Activated CD8-positive, alpha-beta T cell treated with anti-CD3 and anti-CD28 coated beads for 36 hours (primary cell): ENCODE measurements around the gene RIPOR1. TPM values are rescaled to one million over a fixed set of nuclear protein-coding genes. Genes with fewer than 3 reads are reported as not detected.

Experiments
- ATAC-seq: fragments of 200-7000 bp; cut with Tn5 transposase; one replicate; pipeline ENCODE4 v1.10.0; 2021; ENCODE audit warnings: mild to moderate bottlenecking, moderate library complexity
- CTCF ChIA-PET: fragments of 350-600 bp; sonication (Branson Sonifier 250); formaldehyde crosslinking; loops from one replicate; lab custom pipeline; 2021; ENCODE audit warnings: antibody characterized with exemption; lab: Charles Lee
- POLR2A ChIA-PET: fragments of 350-600 bp; sonication (Branson Sonifier 250); formaldehyde crosslinking; loops from one replicate; lab custom pipeline; 2021; ENCODE audit warnings: antibody characterized with exemption; lab: Charles Lee
- DNase-seq: peaks from one replicate; pipeline ENCODE4 v3.0.0-alpha.2; 2020
- H3K27ac Mint-ChIP-seq: one replicate; pipeline ENCODE4 v1.8.0; 2021; ENCODE audit warnings: mild to moderate bottlenecking, mixed read lengths
- H3K27me3 Mint-ChIP-seq: one replicate; pipeline ENCODE4 v1.8.0; 2021; ENCODE audit warnings: mixed read lengths
- H3K36me3 Mint-ChIP-seq: one replicate; pipeline ENCODE4 v1.8.0; 2021; ENCODE audit warnings: low read depth, mixed read lengths
- H3K4me1 Mint-ChIP-seq: one replicate; pipeline ENCODE4 v1.8.0; 2021; ENCODE audit warnings: low read depth, mixed read lengths
- H3K4me3 Mint-ChIP-seq: one replicate; pipeline ENCODE4 v1.8.0; 2021; ENCODE audit warnings: mild to moderate bottlenecking, moderate library complexity, mixed read lengths
- H3K9me3 Mint-ChIP-seq: one replicate; pipeline ENCODE4 v1.8.0; 2021; ENCODE audit warnings: mixed read lengths
- intact Hi-C: fragments of 100-400 bp; cut with micrococcal nuclease; formaldehyde crosslinking; loops from one replicate; pipeline ENCODE4 v1.10.0; 2022
- total RNA-seq, 2 experiments: library from RNA; stranded (reverse); gene quantifications; one replicate each; pipeline ENCODE4 v1.2.3, GENCODE V29; 2021
- TF ChIP-seq, protein P1 (sequence below): fragments of 200-600 bp; IDR thresholded peaks from one replicate; pipeline ENCODE4 v1.8.0; 2022; ENCODE audit warnings: antibody characterized with exemption, mild to moderate bottlenecking

The RIPOR1 gene
- total RNA-seq, 2 experiments from 2014 or later = 15.7 to 20.0 TPM

DNA sequence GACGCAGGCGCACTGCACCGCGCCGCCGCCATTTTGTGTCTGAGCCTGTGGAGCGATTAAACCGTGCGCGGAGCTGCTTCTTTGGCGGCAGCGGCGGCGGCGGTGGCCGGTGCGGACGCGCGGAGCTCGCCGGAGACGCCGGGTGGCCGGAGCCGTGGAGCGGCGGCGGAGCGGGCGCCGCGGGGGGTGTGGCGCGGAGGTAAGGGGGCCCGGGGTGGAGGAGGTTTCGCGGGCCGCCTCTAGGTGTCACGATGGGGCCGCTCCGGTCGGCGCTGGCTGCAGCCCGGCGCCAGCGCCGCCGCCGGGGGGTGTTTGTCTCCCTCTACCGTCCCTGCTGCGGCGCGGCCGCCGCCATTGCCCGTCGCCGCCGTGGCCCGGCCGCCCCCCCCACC lies 33.9 kb downstream of the RIPOR1 start, which contains the start of gene CTCF:
Gene CTCF, plus strand, starts transcription at position 1 of the 392 bp plus-strand sequence. CDS start 48,307 bp downstream, outside the sequence.
- Mint-ChIP-seq H3K36me3 (peaks cover 12% of the 10 kb centered on the region), H3K4me3 (peak within 1 kb of the TSS; percentile 82), H3K4me1 (peaks cover 45% of the 10 kb centered on the region), H3K27ac (peak within 1 kb of the TSS; percentile 91), H3K9me3 (no peaks in the 10 kb centered on the region), H3K27me3 (no peaks in the 10 kb centered on the region)
- TF ChIP-seq, protein P1, sequence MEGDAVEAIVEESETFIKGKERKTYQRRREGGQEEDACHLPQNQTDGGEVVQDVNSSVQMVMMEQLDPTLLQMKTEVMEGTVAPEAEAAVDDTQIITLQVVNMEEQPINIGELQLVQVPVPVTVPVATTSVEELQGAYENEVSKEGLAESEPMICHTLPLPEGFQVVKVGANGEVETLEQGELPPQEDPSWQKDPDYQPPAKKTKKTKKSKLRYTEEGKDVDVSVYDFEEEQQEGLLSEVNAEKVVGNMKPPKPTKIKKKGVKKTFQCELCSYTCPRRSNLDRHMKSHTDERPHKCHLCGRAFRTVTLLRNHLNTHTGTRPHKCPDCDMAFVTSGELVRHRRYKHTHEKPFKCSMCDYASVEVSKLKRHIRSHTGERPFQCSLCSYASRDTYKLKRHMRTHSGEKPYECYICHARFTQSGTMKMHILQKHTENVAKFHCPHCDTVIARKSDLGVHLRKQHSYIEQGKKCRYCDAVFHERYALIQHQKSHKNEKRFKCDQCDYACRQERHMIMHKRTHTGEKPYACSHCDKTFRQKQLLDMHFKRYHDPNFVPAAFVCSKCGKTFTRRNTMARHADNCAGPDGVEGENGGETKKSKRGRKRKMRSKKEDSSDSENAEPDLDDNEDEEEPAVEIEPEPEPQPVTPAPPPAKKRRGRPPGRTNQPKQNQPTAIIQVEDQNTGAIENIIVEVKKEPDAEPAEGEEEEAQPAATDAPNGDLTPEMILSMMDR = peak; percentile 59
- ChIA-PET POLR2A (interaction anchor here (0.6 to 5.6 kb wide), 26 partner anchors 9 to 674 kb away, joined by 3 to 77 read pairs (median 3); partner anchors contain the start of genes ACD, CARMIL2, PSMB10 and RANBP10), CTCF (interaction anchor here (0.7 to 8.1 kb wide), 23 partner anchors 8 to 335 kb away, joined by 3 to 129 read pairs (median 4); partner anchors contain the start of genes ACD, ATP6V0D1, C16orf86 and CARMIL2)
- intact Hi-C loops = no loop called here
- ATAC-seq (peak; percentile 51), DNase-seq (peak; percentile 82)

DNA sequence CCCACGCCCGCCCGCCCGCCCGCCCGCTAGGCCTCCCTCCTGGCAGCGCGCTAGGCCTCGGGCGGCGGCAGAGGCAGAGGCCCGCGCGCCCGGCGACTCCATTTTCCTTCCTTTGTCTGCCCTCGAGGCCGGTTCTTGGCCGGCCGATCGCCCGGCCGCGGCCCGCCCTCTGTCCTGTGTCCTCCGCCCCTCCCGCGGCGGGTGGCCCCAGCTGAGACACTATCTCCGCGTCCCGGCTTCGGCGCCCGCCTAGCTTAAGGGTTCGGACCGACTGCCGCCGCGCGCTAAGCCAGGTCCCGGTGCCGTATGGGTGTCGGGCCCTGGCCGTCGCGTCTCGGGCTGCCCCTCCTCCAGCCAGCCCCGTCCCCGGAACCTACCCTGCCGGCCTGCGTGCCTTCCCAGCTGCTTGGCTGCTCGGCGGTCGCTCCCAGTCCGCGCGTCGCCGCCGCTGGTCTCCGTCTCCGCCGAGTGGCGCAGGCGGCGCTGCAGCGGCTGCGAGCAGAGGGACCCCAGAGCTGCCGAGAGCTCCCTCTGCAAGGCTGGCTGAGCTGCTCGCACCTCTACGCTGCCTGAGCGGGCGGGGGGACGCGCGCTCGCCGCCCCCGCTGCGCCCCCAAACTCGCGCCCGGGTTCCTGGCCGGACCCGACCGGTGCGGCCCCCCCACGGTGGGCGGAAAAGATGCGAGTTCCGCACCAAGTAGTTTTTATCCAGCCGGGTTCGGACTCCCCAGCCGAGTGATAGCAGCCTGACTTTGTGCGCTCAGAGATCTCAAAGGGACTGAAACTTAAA lies 34.5 kb downstream of the RIPOR1 start:
- H3K4me3 Mint-ChIP-seq = peak overlapping the region; percentile 82
- ATAC-seq (peak; percentile 3), DNase-seq (peak; percentile 60)
- peak overlapping the region; percentile 85 for H3K27ac Mint-ChIP-seq
- peaks cover 12% of the 10 kb centered on the region for H3K36me3 Mint-ChIP-seq
- peaks cover 43% of the 10 kb centered on the region for H3K4me1 Mint-ChIP-seq
- no peaks in the 10 kb centered on the region for H3K27me3 Mint-ChIP-seq
- H3K9me3 Mint-ChIP-seq = no peaks in the 10 kb centered on the region
- CTCF ChIA-PET = interaction anchor here (0.9 to 8.1 kb wide), 22 partner anchors 9 to 336 kb away, joined by 3 to 129 read pairs (median 5); partner anchors contain the start of genes ACD, ATP6V0D1, C16orf86 and CARMIL2
- intact Hi-C loops = no loop called here
- TF ChIP-seq, protein P1 = peak; percentile 9
- POLR2A ChIA-PET = interaction anchor here (0.6 to 5.6 kb wide), 21 partner anchors 9 to 674 kb away, joined by 3 to 77 read pairs (median 4); partner anchors contain the start of genes ACD, ATP6V0D1, CARMIL2 and PSMB10

GRCh38 chr16:67563708-67564468 lies 35.3 kb downstream of the RIPOR1 start:
- Mint-ChIP-seq H3K36me3 (peaks cover 11% of the 10 kb centered on the region), H3K27ac (peak overlapping the region; percentile 85), H3K27me3 (no peaks in the 10 kb centered on the region), H3K4me1 (peaks cover 43% of the 10 kb centered on the region), H3K9me3 (no peaks in the 10 kb centered on the region), H3K4me3 (peak overlapping the region; percentile 82)
- ChIA-PET POLR2A (interaction anchor here (0.7 to 5.6 kb wide), 14 partner anchors 8 to 330 kb away, joined by 3 to 77 read pairs (median 4); partner anchors contain the start of gene ATP6V0D1), CTCF (interaction anchor here (0.9 to 8.1 kb wide), 15 partner anchors 8 to 102 kb away, joined by 4 to 129 read pairs (median 6); partner anchors contain the start of genes ACD, ATP6V0D1, C16orf86 and CARMIL2)
- TF ChIP-seq, protein P1 = no peak
- no peak for ATAC-seq
- peak; percentile 46 for DNase-seq
- intact Hi-C loops = no loop called here

GRCh38 chr16:67565470-67566100 lies 37.0 kb downstream of the RIPOR1 start:
- no peak for DNase-seq
- Mint-ChIP-seq H3K27ac (peak overlapping the region; percentile 49), H3K4me3 (no peak overlapping the region), H3K4me1 (peaks cover 41% of the 10 kb centered on the region), H3K36me3 (peaks cover 7% of the 10 kb centered on the region), H3K9me3 (no peaks in the 10 kb centered on the region), H3K27me3 (no peaks in the 10 kb centered on the region)
- intact Hi-C loops = no loop called here
- ChIA-PET POLR2A (interaction anchor here (1.6 kb wide), 1 partner anchor 20 kb away, joined by 3 read pairs; no protein-coding TSS in a partner anchor), CTCF (interaction anchor here (1.7 to 4.3 kb wide), 2 partner anchors 18 to 48 kb away, joined by 4 to 26 read pairs; no protein-coding TSS in a partner anchor)
- TF ChIP-seq, protein P1 = no peak
- no peak for ATAC-seq
